ENCODE data around the gene NLRP1. TPM values are rescaled to one million over a fixed set of nuclear protein-coding genes. Genes with fewer than 3 reads are reported as not detected.
A peak's percentile ranks its signal among the peaks of the same experiment; 100 is the strongest.

The NLRP1 gene
- total RNA-seq = 10 to 100 TPM; 13.0 to 14.9 (median 14.7) TPM

GRCh38 chr17:5584383-5585286 lies at the start of gene NLRP1:
Gene NLRP1 (minus strand): TSS chr17:5584509. CDS start chr17:5583957, 552 bp downstream.
- DNase-seq = peak; percentile 89
- peaks cover 77% of the 10 kb centered on the region for H3K4me1 Mint-ChIP-seq (ENCODE audit: low read depth)
- peaks cover 25% of the 10 kb centered on the region for H3K36me3 Mint-ChIP-seq (ENCODE audit: insufficient read depth)
- peak within 1 kb of the TSS; percentile 95 for H3K4me3 Mint-ChIP-seq
- peak; percentile 96 to 98 for ATAC-seq
- H3K27me3 Mint-ChIP-seq (ENCODE audit: low read depth) = no peaks in the 10 kb centered on the region
- no peaks in the 10 kb centered on the region for H3K9me3 Mint-ChIP-seq

- H3K27me3 Mint-ChIP-seq (ENCODE audit: low read depth) = peaks cover 38% of the 10 kb centered on the region
- no peak overlapping the region for H3K4me3 Mint-ChIP-seq
- H3K36me3 Mint-ChIP-seq (ENCODE audit: insufficient read depth) = no peaks in the 10 kb centered on the region
- no peak for DNase-seq
- H3K4me1 Mint-ChIP-seq (ENCODE audit: low read depth) = no peaks in the 10 kb centered on the region
- no peak for ATAC-seq
- H3K9me3 Mint-ChIP-seq = no peaks in the 10 kb centered on the region
Observed at GRCh38 chr17:5631958-5632590, 47.8 kb upstream of the NLRP1 start.

DNA sequence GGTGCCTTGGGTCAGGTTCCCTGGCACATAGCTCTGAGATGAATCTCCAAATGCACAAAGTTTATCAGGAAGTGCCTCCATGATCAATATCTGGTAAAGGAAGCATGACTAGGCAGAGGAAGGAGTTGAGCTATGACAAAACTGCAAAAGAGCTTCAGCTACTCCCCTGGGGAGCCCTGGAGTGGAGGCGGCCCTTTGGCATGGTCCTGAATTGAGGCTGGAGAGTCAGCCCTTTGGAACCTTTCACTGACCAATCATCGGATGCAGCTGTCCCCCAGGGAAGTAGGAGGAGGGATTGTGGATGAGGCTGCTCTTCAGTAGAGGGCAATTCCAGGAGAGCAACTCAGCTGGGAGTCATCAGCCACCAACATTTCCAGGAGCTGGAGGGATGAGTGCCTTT lies 46.1 kb upstream of the NLRP1 start:
- ATAC-seq (no peak), DNase-seq (no peak)
- Mint-ChIP-seq H3K4me1 (ENCODE audit: low read depth) (no peaks in the 10 kb centered on the region), H3K9me3 (no peaks in the 10 kb centered on the region), H3K27me3 (ENCODE audit: low read depth) (peaks cover 42% of the 10 kb centered on the region), H3K4me3 (no peak overlapping the region), H3K36me3 (ENCODE audit: insufficient read depth) (no peaks in the 10 kb centered on the region)

GRCh38 chr17:5629128-5629527 lies 44.8 kb upstream of the NLRP1 start:
- no peaks in the 10 kb centered on the region for H3K9me3 Mint-ChIP-seq
- peaks cover 42% of the 10 kb centered on the region for H3K27me3 Mint-ChIP-seq (ENCODE audit: low read depth)
- H3K4me3 Mint-ChIP-seq = no peak overlapping the region
- ATAC-seq = no peak
- no peaks in the 10 kb centered on the region for H3K4me1 Mint-ChIP-seq (ENCODE audit: low read depth)
- no peak for DNase-seq
- no peaks in the 10 kb centered on the region for H3K36me3 Mint-ChIP-seq (ENCODE audit: insufficient read depth)

DNA sequence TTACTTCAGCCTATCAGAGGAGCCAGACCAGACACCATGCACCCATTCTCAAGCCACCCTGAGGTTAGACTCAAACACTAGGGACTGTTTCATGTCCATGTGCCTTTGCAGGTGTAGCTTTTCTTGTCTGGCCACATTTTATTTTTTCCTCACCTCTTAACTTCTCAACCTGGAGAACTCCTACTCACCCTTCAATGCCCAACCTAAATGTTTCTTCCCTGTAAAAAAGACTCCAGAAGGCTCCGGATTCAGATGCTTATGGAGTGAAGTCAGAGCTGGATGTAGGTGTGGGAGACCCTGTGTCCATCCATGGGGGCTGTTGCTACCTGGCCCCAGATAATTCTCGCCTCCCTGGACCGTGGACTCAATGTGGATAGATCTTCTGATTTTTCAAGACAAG lies 44.0 kb upstream of the NLRP1 start:
- ATAC-seq = no peak
- peaks cover 42% of the 10 kb centered on the region for H3K27me3 Mint-ChIP-seq (ENCODE audit: low read depth)
- H3K4me1 Mint-ChIP-seq (ENCODE audit: low read depth) = no peaks in the 10 kb centered on the region
- H3K4me3 Mint-ChIP-seq = no peak overlapping the region
- H3K9me3 Mint-ChIP-seq = no peaks in the 10 kb centered on the region
- no peaks in the 10 kb centered on the region for H3K36me3 Mint-ChIP-seq (ENCODE audit: insufficient read depth)
- DNase-seq = no peak

- Mint-ChIP-seq H3K4me3 (no peak overlapping the region), H3K9me3 (no peaks in the 10 kb centered on the region), H3K36me3 (ENCODE audit: insufficient read depth) (no peaks in the 10 kb centered on the region), H3K27me3 (ENCODE audit: low read depth) (peaks cover 34% of the 10 kb centered on the region), H3K4me1 (ENCODE audit: low read depth) (no peaks in the 10 kb centered on the region)
- no peak for DNase-seq
- ATAC-seq = no peak
Observed at GRCh38 chr17:5624211-5624610, 39.9 kb upstream of the NLRP1 start.

DNA sequence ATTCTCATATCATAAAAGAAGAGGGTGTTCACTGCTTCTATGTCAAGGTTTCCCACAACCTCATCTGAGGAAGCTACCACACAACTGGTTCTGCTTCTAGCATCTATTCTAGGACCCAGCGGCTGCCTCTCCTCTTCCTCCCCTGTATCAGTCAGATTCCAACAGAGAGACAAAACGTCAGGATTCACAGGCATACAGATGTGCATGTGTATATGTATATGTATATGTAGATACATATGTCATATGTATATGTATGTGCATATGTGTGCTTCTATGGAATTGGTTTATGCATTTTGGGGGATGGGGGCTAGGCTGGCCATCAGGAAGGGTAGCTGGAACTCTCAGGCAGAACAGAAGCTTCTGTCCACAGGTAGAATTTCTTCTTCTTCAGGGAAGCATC lies 37.4 kb upstream of the NLRP1 start:
- no peak for DNase-seq
- H3K36me3 Mint-ChIP-seq (ENCODE audit: insufficient read depth) = no peaks in the 10 kb centered on the region
- ATAC-seq = no peak
- H3K4me1 Mint-ChIP-seq (ENCODE audit: low read depth) = no peaks in the 10 kb centered on the region
- H3K4me3 Mint-ChIP-seq = no peak overlapping the region
- peaks cover 25% of the 10 kb centered on the region for H3K27me3 Mint-ChIP-seq (ENCODE audit: low read depth)
- H3K9me3 Mint-ChIP-seq = no peaks in the 10 kb centered on the region

- Mint-ChIP-seq H3K9me3 (no peaks in the 10 kb centered on the region), H3K27me3 (ENCODE audit: low read depth) (peaks cover 22% of the 10 kb centered on the region), H3K36me3 (ENCODE audit: insufficient read depth) (no peaks in the 10 kb centered on the region), H3K4me3 (no peak overlapping the region), H3K4me1 (ENCODE audit: low read depth) (no peaks in the 10 kb centered on the region)
- DNase-seq (no peak), ATAC-seq (no peak)
Observed at GRCh38 chr17:5621026-5621425, 36.7 kb upstream of the NLRP1 start.

DNA sequence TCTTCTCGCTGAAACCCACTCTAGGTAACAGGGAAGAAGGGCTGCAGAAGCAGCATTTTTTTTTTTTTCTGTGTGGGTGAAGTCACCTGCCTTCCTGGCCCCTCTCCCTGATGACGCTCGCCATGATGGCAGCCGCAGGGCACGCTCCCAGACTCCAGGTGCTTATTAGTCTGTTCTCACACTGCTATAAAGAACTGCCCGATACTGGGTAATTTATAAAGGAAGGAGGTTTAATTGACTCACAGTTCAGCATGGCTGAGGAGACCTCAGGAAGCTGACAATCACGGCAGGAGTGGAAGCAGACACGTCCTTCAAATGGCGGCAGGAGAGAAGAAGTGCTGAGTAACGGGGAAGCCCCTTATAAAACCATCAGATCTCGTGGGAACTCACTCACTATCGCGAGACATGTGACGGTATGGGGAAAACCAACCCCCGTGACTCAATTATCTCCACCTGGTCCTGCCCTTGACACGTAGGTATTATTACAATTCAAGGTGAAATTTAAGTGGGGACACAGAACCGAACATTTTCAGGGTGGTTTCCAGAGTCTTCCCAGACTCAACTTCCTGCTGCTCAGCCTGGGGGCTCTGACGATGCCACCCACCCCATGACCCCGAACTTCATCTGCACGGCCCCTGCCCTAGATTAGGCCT lies 34.9 kb upstream of the NLRP1 start:
- Mint-ChIP-seq H3K9me3 (no peaks in the 10 kb centered on the region), H3K4me3 (no peak overlapping the region), H3K36me3 (ENCODE audit: insufficient read depth) (no peaks in the 10 kb centered on the region), H3K4me1 (ENCODE audit: low read depth) (no peaks in the 10 kb centered on the region), H3K27me3 (ENCODE audit: low read depth) (peaks cover 19% of the 10 kb centered on the region)
- no peak for ATAC-seq
- DNase-seq = no peak

DNA sequence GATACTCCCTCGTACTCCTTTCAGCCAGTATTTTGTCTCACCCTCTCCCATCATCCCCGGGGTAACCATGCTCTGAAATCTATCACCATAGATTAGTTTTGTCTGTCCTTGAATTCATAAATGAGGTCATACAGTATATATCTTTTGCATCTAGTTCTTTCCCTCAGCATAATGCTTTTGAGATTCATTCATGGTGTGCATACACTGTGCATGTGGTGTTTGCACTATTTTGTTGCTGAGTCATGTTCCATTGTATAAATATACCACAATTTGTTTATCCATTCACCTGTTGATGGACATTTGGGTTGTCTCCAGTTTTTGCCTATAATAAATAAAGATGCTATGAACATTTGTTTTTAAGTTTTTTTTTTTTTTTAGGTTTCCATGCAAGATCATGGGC lies 34.2 kb upstream of the NLRP1 start:
- no peaks in the 10 kb centered on the region for H3K36me3 Mint-ChIP-seq (ENCODE audit: insufficient read depth)
- H3K4me1 Mint-ChIP-seq (ENCODE audit: low read depth) = no peaks in the 10 kb centered on the region
- DNase-seq (no peak), ATAC-seq (no peak)
- H3K4me3 Mint-ChIP-seq = no peak overlapping the region
- H3K27me3 Mint-ChIP-seq (ENCODE audit: low read depth) = peaks cover 19% of the 10 kb centered on the region
- H3K9me3 Mint-ChIP-seq = no peaks in the 10 kb centered on the region

- H3K27me3 Mint-ChIP-seq (ENCODE audit: low read depth) = peaks cover 14% of the 10 kb centered on the region
- ATAC-seq = no peak
- DNase-seq = no peak
- no peaks in the 10 kb centered on the region for H3K36me3 Mint-ChIP-seq (ENCODE audit: insufficient read depth)
- H3K9me3 Mint-ChIP-seq = no peaks in the 10 kb centered on the region
- H3K4me1 Mint-ChIP-seq (ENCODE audit: low read depth) = no peaks in the 10 kb centered on the region
- no peak overlapping the region for H3K4me3 Mint-ChIP-seq
Observed at GRCh38 chr17:5615476-5615875, 31.2 kb upstream of the NLRP1 start.

- no peaks in the 10 kb centered on the region for H3K9me3 Mint-ChIP-seq
- ATAC-seq (no peak), DNase-seq (no peak)
- peaks cover 11% of the 10 kb centered on the region for H3K27me3 Mint-ChIP-seq (ENCODE audit: low read depth)
- no peaks in the 10 kb centered on the region for H3K36me3 Mint-ChIP-seq (ENCODE audit: insufficient read depth)
- no peak overlapping the region for H3K4me3 Mint-ChIP-seq
- H3K4me1 Mint-ChIP-seq (ENCODE audit: low read depth) = no peaks in the 10 kb centered on the region
Observed at GRCh38 chr17:5610956-5611355, 26.6 kb upstream of the NLRP1 start.

GRCh38 chr17:5608399-5609112 lies 24.2 kb upstream of the NLRP1 start:
- no peaks in the 10 kb centered on the region for H3K9me3 Mint-ChIP-seq
- peaks cover 11% of the 10 kb centered on the region for H3K27me3 Mint-ChIP-seq (ENCODE audit: low read depth)
- H3K36me3 Mint-ChIP-seq (ENCODE audit: insufficient read depth) = no peaks in the 10 kb centered on the region
- no peaks in the 10 kb centered on the region for H3K4me1 Mint-ChIP-seq (ENCODE audit: low read depth)
- DNase-seq (no peak), ATAC-seq (no peak)
- H3K4me3 Mint-ChIP-seq = no peak overlapping the region

- H3K36me3 Mint-ChIP-seq (ENCODE audit: insufficient read depth) = no peaks in the 10 kb centered on the region
- no peaks in the 10 kb centered on the region for H3K9me3 Mint-ChIP-seq
- no peak overlapping the region for H3K4me3 Mint-ChIP-seq
Observed at GRCh38 chr17:5607946-5608345, 23.6 kb upstream of the NLRP1 start.

More at GRCh38 chr17:5607946-5608345, 23.6 kb upstream of the NLRP1 start:
- Mint-ChIP-seq H3K27me3 (ENCODE audit: low read depth) (peaks cover 11% of the 10 kb centered on the region), H3K4me1 (ENCODE audit: low read depth) (no peaks in the 10 kb centered on the region)
- ATAC-seq (no peak), DNase-seq (no peak)
